ENCODE results near the gene STOM.
"Not testable (repeated sequence)": the region's sequence is repeated elsewhere in the genome, so short reads cannot be mapped to it uniquely, and the experiment has no call there.

STOM gene

DNA sequence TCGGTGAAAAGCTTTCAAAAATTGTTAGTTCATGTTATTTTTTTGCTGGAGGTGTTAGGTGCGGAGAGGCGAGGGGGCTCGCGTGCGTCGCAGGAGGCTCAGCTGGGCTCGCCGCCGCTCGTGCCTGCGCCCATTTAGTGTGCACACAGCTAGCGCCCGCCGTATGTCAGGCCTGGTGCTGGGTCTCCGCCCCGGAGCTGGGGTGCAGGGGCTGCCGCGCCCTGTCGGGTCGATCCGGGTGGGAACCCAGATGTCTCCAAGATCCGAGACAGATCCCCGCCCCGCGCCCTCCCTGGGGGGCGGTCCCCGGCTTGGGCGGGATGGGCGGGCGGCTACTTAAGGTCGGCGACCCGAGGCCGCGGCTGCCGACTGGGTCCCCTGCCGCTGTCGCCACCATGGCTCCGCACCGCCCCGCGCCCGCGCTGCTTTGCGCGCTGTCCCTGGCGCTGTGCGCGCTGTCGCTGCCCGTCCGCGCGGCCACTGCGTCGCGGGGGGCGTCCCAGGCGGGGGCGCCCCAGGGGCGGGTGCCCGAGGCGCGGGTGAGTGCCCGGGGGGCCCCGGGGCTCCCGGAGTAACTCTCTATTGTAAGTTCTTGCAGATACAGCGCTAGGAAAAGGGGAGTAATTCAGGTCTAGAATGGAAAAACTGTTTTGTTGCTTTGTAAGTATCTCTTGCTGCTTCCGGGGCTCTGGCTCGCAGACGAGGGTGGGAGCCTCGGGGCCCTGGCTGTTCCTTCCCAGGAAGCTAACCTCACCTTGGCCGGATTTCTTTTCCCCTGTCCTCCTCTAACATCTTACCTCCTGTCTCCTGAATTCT is 70.4 kb downstream of the STOM start:
- no peak for DNase-seq

- no peak for DNase-seq
Observed at GRCh38 chr9:121298689-121299466, 71.2 kb downstream of the STOM start.

- no peak for DNase-seq
Observed at GRCh38 chr9:121298016-121298538, 72.0 kb downstream of the STOM start.

GRCh38 chr9:121297389-121297788 is 72.7 kb downstream of the STOM start:
- no peak for DNase-seq

GRCh38 chr9:121296213-121297127 is 73.6 kb downstream of the STOM start:
- no peak for DNase-seq

GRCh38 chr9:121295662-121296191 is 74.3 kb downstream of the STOM start:
- DNase-seq, result no peak

DNA sequence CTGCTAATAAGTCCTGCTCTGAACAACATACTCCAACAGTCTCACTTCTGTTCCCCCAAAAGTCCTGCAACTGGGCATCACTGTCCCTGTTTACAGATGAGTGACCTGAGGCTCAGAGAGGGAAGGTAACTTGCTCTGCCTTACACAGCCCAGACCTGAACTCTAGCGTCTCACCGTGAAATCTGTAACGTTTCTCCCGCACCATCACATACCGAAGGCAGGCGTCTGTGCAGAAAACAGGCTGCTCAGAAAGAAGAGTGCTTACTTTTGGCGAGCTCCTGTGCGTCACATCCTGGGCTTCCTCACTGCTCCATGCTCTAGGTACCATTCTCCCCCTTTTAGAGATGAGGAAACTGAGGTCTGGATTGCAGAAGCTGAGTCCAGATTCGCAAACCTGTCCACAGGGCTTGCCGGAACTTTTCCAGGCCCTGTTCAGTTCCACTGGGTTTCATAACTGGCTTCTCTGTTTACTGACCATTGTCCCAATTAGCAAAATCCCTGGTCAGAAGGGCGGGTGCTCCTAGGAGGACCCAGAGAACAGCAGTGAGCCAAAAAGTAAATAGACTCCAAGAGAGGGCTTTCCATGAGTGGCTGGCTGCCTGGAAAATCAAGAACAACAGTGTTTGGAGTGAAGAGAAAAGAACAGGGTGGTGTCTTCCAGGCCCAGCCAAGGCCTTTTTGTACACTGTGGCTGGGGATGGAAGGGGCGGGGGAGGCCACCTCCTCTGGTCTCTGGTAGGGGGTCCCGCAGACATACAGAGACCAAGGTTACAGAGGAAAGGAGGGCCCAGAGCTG is 75.0 kb downstream of the STOM start:
- DNase-seq, result no peak

GRCh38 chr9:121294151-121294743 is 75.8 kb downstream of the STOM start:
- DNase-seq, result no peak

DNA sequence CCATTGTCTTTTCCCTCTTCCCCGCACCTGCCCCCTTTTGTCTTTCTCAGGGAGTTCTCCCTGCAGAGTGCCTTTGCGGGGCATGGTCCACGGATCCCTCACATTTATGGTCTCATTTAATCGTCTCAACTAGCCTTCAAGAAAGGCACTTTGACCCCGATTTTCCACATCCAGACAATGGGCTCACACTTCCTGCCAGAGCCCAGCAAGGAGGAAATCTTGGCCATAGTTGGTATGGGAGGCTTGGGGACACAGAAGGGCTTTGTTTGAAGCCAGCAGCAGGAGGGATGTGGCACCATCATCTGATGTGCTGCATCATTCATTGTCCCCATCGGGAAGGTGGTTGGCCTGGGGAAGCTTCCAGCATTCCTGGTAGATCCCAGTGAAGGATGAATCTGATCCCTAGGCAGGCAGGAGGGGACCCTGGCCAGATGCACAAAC is 77.2 kb downstream of the STOM start:
- DNase-seq, result no peak

GRCh38 chr9:121292051-121292450 is 78.0 kb downstream of the STOM start:
- no peak for DNase-seq

DNA sequence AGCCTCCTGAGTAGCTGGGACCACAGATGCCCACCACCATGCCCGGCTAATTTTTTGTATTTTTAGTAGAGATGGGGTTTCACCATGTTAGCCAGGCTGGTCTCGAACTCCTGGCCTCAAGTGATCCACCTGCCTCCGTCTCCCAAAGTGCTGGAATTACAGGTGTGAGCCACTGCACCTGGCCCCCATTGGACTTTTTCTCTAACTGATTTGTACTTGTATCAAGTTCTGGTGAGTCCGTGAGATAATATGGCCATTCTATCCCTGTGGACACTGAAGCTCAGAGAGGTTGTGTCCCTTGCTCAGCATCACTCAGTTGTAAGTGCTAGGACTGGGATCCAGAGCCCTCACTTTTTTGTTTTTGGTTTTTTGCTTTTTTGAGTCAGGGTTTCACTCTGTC is 78.5 kb downstream of the STOM start:
- DNase-seq, result not testable (repeated sequence)

- no peak for DNase-seq
Observed at GRCh38 chr9:121289772-121290370, 80.2 kb downstream of the STOM start.

DNA sequence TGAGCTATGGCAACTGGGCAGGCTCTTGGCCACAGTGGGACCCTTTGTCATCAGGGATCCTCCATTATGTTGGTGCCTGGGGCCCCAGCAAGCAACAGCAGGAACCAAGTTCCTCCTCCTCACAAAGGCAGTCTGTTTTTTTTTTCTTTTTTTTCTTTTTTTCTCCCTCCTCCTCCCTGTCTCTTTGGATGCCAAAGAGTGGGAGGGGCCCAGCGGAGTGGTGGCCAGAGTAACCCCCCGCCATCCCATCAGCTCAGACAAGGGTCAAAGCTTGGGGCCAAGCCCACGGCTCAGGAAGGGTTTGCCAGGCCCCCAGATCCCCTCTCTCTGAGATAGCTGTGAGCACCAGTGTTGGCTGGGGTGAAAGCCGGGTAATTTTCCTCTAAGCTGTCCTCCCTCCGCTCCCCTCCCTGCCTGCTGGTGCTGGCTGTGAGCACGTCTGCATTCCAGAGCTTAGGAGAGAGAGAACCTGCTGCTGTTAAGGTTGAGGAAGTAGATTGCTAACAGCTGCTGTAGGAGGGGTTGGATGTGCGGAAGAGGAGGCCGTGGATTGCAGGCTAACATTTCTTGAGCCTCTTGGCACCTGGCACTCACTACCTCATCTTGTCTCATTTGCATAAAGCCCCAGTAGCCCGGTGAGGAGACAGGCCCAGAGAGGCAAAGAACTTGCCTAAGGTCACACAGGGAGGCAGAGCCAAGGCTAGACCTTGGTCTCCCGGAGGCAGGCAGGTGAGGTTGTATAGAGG is 80.9 kb downstream of the STOM start:
- no peak for DNase-seq
